ENCODE measurements around the gene ZNF300.
"Not testable (repeated sequence)": the region's sequence is repeated elsewhere in the genome, so short reads cannot be mapped to it uniquely, and the experiment has no call there.

The ZNF300 gene

DNA sequence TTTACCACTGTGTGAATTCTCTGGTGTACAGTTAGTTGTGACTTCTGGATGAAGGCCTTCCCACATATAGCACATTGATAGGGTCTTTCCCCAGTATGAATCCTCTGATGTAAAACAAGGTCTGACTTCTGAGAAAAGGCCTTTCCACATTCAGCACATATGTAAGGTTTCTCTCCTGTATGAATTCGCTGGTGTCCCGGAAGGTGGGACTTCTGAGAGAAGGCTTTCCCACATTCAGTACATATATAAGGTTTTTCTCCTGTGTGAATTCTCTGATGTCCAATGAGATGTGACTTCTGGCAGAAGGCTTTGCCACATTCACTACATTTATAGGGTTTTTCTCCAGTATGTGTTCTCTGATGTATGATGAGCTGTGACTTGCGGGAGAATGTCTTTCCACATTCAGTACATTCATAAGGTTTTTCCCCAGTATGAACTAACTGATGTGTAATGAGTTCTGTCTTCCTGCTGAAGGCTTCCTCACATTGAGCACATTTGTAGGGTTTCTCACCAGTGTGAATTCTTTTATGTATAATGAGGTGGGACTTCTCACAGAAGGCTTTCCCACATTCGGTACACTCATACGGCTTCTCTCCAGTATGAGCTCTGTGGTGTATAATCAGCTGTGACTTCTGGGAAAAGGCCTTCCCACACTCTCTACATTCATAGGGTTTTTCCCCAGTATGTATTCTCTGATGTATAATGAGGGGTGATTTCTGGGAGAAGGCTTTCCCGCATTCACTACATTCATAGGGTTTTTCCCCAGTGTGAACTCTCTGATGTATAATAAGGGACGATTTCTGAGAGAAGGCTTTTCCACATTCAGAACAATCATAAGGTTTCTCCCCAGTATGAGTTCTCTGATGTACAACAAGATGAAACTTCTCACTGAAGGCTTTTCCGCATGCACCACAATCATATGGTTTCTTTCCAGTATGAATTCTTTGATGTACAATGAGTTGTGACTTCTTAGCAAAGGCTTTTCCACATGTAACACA, 9.1 kb downstream of the ZNF300 start:
- Mint-ChIP-seq H3K27me3 (ENCODE audit: low read depth) (no peaks in the 10 kb centered on the region), H3K27ac (no peak overlapping the region), H3K9me3 (peaks cover 85% of the 10 kb centered on the region), H3K4me3 (no peak overlapping the region), H3K36me3 (ENCODE audit: low read depth) (peaks cover 92% of the 10 kb centered on the region), H3K4me1 (no peaks in the 10 kb centered on the region)
- TF ChIP-seq, protein P1, sequence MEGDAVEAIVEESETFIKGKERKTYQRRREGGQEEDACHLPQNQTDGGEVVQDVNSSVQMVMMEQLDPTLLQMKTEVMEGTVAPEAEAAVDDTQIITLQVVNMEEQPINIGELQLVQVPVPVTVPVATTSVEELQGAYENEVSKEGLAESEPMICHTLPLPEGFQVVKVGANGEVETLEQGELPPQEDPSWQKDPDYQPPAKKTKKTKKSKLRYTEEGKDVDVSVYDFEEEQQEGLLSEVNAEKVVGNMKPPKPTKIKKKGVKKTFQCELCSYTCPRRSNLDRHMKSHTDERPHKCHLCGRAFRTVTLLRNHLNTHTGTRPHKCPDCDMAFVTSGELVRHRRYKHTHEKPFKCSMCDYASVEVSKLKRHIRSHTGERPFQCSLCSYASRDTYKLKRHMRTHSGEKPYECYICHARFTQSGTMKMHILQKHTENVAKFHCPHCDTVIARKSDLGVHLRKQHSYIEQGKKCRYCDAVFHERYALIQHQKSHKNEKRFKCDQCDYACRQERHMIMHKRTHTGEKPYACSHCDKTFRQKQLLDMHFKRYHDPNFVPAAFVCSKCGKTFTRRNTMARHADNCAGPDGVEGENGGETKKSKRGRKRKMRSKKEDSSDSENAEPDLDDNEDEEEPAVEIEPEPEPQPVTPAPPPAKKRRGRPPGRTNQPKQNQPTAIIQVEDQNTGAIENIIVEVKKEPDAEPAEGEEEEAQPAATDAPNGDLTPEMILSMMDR (IDR thresholded peaks at IDR 0.05; ENCODE audit: unreplicated experiment in 3 of 3) = no peak

DNA sequence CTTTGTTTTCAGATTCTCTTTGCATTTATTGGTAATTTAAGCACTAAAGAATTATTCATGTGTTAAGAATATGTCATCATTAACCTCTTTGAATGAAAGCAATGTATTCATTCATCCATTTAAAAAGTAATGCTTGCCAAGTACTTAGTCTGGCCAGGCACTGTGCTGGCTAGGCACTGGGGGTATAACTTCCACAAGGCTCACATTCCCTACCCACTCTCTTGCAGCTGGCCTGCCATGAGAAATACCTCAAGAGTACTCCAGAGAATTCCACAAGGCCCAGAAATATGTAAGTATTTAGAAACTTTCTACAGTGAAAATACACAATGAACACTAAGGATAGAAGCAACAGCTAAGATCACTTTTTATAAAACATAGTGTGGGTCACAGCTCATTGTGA, 25.4 kb downstream of the ZNF300 start:
- Mint-ChIP-seq H3K27me3 (ENCODE audit: low read depth) (no peaks in the 10 kb centered on the region), H3K36me3 (ENCODE audit: low read depth) (no peaks in the 10 kb centered on the region), H3K9me3 (peaks cover 26% of the 10 kb centered on the region), H3K4me3 (no peak overlapping the region), H3K4me1 (no peaks in the 10 kb centered on the region), H3K27ac (no peak overlapping the region)
- TF ChIP-seq, protein P1 (IDR thresholded peaks at IDR 0.05; ENCODE audit: unreplicated experiment in 3 of 3) = no peak

DNA sequence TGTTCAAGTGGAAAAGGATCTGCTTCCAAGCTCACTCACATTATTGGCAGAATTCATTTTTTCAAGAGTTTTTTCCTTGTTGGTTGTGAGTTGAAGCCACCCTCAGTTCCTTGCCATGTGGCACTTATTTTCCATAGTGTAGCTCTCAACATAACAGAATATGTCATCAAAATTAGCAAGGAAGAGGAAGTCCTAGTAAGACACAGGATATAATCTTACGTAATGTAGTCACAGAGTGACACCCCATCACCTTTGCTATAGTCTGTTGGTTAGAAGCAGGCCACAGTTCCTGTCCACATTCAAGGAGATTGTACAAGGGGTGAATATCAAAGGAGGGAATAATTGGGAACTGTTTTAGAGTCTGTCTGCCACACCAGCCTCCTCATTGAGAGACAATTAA, 42.7 kb downstream of the ZNF300 start:
- Mint-ChIP-seq H3K27ac (no peak overlapping the region), H3K4me1 (no peaks in the 10 kb centered on the region), H3K4me3 (no peak overlapping the region), H3K36me3 (ENCODE audit: low read depth) (no peaks in the 10 kb centered on the region), H3K27me3 (ENCODE audit: low read depth) (peaks cover 6% of the 10 kb centered on the region), H3K9me3 (peaks cover 29% of the 10 kb centered on the region)
- TF ChIP-seq, protein P1 (IDR thresholded peaks at IDR 0.05; ENCODE audit: unreplicated experiment in 3 of 3) = no peak

DNA sequence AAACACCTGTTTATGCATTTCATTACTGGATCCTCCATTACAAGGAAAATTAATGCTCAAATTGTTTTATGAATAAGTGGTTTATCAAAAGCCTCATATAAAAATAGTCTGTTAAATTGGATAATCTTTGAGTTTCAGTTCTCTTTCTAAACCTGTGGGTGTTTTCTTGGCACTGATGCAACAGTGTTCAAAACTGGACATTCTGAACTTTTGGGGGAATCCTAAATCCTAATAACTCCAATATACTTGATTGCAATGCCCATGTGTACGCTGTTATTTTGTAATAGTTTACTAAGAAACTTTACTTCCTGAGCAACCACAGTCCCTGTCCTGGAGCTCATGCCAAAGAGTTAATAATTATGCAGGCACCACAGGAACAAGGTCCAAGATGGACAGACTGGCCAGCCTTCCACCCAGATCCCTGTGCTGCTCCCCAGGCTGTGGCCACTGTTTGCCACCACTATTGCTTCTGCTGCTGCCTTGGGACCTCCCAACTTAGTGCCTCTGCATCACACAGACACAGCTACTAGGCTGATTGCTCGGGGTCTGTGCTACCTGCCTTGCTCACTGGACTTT, 44.4 kb downstream of the ZNF300 start:
- no peaks in the 10 kb centered on the region for H3K36me3 Mint-ChIP-seq (ENCODE audit: low read depth)
- H3K4me1 Mint-ChIP-seq = no peaks in the 10 kb centered on the region
- TF ChIP-seq, protein P1 (IDR thresholded peaks at IDR 0.05; ENCODE audit: unreplicated experiment in 3 of 3) = no peak
- peaks cover 9% of the 10 kb centered on the region for H3K27me3 Mint-ChIP-seq (ENCODE audit: low read depth)
- H3K9me3 Mint-ChIP-seq = peaks cover 22% of the 10 kb centered on the region
- no peak overlapping the region for H3K4me3 Mint-ChIP-seq
- no peak overlapping the region for H3K27ac Mint-ChIP-seq

DNA sequence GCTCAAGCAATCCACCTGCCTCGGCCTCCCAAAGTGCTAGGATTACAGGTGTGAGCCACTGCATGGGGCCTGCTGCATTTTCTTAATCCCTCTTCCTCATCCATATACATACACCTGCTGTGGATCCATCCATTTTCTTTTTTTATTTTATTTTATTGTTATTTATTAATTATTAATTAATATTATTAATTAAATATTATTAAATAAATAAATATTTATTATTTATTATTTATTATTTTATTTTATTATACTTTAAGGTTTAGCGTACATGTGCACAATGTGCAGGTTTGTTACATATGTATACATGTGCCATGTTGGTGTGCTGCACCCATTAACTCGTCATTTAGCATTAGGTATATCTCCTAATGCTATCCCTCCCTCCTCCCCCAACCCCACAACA, 48.1 kb downstream of the ZNF300 start:
- H3K27me3 Mint-ChIP-seq (ENCODE audit: low read depth); H3K4me3 Mint-ChIP-seq; H3K4me1 Mint-ChIP-seq; H3K27ac Mint-ChIP-seq; H3K9me3 Mint-ChIP-seq; H3K36me3 Mint-ChIP-seq (ENCODE audit: low read depth): not testable (repeated sequence)

DNA sequence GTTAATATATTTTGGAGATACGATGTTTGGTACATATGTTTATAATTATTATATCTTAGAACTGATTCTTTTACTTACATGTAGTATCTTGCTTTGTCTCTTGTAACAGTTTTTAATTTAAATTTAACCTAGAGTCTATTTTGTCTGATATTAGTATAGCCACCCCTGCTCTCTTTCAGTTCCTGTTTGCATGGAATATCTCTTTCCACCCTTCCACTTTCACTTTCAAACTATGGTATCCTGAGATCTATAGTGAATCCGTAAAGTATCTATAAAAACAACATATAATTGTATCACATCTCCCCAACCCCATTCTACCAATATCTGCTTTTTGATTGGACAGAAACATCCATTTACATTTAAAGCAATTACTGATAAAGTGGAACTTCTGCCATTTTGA, 51.2 kb downstream of the ZNF300 start:
- TF ChIP-seq, protein P1 (IDR thresholded peaks at IDR 0.05; ENCODE audit: unreplicated experiment in 3 of 3) = no peak

More for the DNA sequence above, 51.2 kb downstream of the ZNF300 start:
- Mint-ChIP-seq H3K27ac (no peak overlapping the region), H3K4me1 (no peaks in the 10 kb centered on the region), H3K4me3 (no peak overlapping the region), H3K36me3 (ENCODE audit: low read depth) (no peaks in the 10 kb centered on the region), H3K9me3 (peaks cover 5% of the 10 kb centered on the region), H3K27me3 (ENCODE audit: low read depth) (peaks cover 13% of the 10 kb centered on the region)
